ENCODE results near the gene ITGB2. TPM values are rescaled to one million over a fixed set of nuclear protein-coding genes. Genes with fewer than 3 reads are reported as not detected.

ITGB2 gene
- total RNA-seq, 2 donors from 2014 or later: 16.7 to 63.6 TPM

DNA sequence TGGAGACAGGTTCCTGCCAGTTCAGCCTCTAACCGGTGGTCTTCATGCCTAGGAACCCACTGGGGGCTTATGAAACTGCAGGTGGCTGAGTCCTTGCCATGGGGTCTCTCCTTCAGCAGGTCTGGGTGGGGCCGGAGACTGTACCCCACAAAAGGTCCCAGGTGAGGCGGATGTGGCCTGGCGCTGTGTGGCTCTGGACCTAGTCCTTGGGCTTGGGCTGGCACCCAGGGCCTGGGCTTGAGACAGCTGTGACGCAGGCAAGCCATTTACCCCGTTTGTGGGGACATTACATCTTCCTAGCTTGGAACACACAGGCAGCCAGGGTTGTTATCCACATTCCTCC, 13.2 kb upstream of the ITGB2 start:
- DNase-seq (ENCODE audit: low spot score): no peak
- Histone ChIP-seq H3K36me3 (no peaks in the 10 kb centered on the region), H3K4me1 (peaks cover 0 to 24% of the 10 kb centered on the region in 2 donors), H3K27ac (no peak overlapping the region), H3K27me3 (peaks cover 9 to 14% of the 10 kb centered on the region in 2 donors), H3K4me3 (no peak overlapping the region), H3K9me3 (no peaks in the 10 kb centered on the region)
- TF ChIP-seq, protein P1, sequence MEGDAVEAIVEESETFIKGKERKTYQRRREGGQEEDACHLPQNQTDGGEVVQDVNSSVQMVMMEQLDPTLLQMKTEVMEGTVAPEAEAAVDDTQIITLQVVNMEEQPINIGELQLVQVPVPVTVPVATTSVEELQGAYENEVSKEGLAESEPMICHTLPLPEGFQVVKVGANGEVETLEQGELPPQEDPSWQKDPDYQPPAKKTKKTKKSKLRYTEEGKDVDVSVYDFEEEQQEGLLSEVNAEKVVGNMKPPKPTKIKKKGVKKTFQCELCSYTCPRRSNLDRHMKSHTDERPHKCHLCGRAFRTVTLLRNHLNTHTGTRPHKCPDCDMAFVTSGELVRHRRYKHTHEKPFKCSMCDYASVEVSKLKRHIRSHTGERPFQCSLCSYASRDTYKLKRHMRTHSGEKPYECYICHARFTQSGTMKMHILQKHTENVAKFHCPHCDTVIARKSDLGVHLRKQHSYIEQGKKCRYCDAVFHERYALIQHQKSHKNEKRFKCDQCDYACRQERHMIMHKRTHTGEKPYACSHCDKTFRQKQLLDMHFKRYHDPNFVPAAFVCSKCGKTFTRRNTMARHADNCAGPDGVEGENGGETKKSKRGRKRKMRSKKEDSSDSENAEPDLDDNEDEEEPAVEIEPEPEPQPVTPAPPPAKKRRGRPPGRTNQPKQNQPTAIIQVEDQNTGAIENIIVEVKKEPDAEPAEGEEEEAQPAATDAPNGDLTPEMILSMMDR (IDR thresholded peaks at IDR 0.05): no peak

DNA sequence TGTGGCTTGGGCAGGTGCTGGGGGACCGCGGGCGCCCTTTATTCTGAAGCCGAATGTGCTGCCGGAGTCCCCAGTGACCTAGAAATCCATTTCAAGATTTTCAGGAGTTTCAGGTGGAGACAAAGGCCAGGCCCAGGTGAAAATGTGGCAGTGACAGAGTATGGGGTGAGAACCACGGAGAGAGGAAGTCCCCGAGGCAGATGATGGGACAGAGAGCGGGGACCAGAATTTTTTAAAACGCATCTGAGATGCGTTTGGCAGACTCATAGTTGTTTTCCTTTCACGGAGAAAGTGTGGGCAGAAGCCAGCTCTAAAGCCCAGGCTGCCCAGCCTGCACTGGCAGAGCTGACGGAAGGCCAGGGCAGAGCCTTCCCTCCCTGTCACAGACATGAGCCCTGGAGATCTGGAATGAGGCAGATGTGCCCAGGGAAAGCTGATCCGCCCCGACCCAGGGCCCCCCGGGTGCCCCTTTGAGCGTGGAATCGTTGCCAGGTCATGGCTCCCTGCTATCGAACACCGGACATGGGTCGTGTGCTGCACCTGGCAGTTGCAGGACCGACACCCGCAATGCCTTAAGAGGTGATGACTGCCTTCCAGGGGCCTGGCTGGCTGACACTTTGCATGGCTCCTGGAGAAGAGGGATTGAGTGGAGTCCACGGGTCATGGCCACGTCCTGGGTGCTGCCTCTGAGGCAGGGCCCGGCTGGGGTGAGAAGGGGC, 12.7 kb upstream of the ITGB2 start:
- TF ChIP-seq, protein P1 (IDR thresholded peaks at IDR 0.05): no peak
- H3K36me3 ChIP-seq: no peaks in the 10 kb centered on the region
- H3K9me3 ChIP-seq: no peaks in the 10 kb centered on the region
- peaks cover 0 to 23% of the 10 kb centered on the region in 2 donors for H3K4me1 ChIP-seq
- no peak overlapping the region for H3K4me3 ChIP-seq
- no peak overlapping the region for H3K27ac ChIP-seq
- H3K27me3 ChIP-seq: peaks cover 9 to 14% of the 10 kb centered on the region in 2 donors
- no peak for DNase-seq (ENCODE audit: low spot score)

DNA sequence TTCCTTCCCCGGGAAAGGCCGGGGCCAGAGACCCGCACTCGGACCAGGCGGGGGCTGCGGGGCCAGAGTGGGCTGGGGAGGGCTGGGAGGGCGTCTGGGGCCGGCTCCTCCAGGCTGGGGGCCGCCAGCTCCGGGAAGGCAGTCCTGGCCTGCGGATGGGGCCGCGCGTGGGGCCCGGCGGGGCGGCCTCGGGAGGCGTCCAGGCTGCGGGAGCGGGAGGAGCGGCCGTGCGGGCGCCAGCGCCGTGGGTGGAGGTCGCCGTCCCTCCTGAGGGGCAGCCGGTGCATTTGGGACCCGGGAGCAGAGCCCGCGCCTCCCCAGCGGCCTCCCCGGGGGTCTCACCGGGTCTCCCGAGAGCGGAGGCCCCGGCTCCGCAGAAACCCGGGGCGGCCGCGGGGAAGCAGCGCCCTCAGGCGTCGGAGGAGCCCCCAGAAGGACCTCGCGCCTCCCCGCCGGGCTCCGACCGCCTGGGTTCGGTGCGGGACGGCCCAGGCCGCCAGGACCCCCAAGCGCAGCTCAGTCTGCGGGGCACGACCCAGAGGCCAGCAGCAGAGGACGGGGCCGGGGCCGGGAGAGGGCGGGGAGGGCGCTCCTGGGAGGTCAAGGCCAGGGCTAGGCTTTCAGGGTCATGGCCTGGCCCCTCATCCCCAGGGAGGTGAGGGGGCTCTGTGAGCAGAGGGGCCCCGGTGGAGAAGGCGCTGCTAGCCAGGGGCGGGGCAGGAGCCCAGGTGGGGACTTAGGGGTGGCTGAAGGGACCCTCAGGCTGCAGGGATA, 11.9 kb upstream of the ITGB2 start:
- no peaks in the 10 kb centered on the region for H3K36me3 ChIP-seq
- peaks cover 0 to 29% of the 10 kb centered on the region in 2 donors for H3K4me1 ChIP-seq
- no peaks in the 10 kb centered on the region for H3K9me3 ChIP-seq
- no peak overlapping the region for H3K27ac ChIP-seq
- peaks cover 9 to 14% of the 10 kb centered on the region in 2 donors for H3K27me3 ChIP-seq
- TF ChIP-seq, protein P1 (IDR thresholded peaks at IDR 0.05): peak; percentile 41 to 79
- H3K4me3 ChIP-seq: peak overlapping the region; percentile 28 to 56
- DNase-seq (ENCODE audit: low spot score): no peak

DNA sequence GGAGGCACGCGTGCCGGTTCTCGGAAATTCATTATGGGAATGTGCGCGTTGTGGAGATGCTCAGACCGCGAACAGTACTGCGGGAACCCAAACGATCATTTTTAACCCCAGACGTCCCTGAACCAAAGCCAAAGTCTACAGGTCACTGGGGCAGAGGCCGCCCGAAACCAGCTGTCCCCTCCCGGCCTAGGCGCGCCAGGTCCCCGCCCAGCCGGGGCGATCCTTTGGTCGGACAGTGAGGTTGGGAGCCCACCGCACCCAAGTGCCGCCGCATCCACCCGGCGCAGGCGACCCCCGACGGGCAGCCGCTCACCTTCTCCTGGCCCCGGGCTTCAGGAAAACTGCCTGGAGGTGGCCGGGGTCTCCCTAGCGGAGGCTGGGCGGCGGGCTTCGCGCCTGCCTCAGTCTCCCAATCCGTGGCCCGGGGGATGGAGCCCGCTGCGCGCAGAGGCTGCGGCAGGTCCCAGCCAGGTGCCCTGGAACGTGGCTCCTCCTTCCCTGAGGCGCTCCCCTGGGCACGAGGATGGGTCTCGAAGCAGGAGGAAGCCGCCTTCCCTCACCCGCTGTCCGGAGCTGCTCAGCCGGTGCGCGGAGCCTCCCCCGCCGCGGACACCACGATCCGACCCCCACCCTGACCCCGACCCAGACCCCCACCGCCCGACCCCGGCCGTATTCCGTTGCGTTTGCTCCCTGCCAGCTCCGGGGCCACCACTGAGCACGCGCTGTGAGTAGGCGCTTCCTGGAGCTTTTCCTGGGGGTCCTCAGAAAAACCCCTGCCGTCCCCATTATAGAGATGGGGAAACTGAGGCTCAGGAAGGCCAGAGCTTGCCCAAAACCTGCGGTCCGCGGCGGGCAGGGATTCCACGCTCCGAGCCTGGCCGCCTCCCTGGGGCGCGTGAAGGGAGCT, 11.1 kb upstream of the ITGB2 start:
- H3K27me3 ChIP-seq: peaks cover 9 to 14% of the 10 kb centered on the region in 2 donors
- TF ChIP-seq, protein P1 (IDR thresholded peaks at IDR 0.05): no peak
- H3K4me3 ChIP-seq: peak overlapping the region; percentile 28 to 56
- H3K9me3 ChIP-seq: no peaks in the 10 kb centered on the region
- H3K27ac ChIP-seq: no peak overlapping the region
- peaks cover 0 to 31% of the 10 kb centered on the region in 2 donors for H3K4me1 ChIP-seq
- no peak for DNase-seq (ENCODE audit: low spot score)
- no peaks in the 10 kb centered on the region for H3K36me3 ChIP-seq

DNA sequence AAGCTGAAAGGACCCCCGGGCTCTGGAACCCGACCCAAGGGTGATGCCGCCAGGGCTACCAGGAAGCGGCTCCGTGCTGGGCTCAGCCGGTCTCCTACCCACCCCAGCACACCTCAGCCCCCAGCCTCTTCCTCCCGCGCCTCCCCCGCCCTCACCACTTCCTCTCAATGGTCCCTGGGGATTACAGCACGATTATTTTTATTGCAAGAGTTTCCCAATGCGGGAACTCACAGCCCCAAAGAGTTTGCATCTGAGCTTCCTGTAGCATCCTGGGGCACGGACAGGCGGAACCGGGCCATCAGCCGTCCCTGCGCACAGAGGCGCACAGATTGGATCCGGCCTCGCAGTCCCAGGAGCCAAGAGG, 10.4 kb upstream of the ITGB2 start:
- Histone ChIP-seq H3K4me3 (peak overlapping the region in 1 of 2 donors; percentile 56), H3K9me3 (no peaks in the 10 kb centered on the region), H3K36me3 (no peaks in the 10 kb centered on the region), H3K27me3 (peaks cover 9 to 14% of the 10 kb centered on the region in 2 donors), H3K4me1 (peaks cover 0 to 31% of the 10 kb centered on the region in 2 donors), H3K27ac (no peak overlapping the region)
- no peak for DNase-seq (ENCODE audit: low spot score)
- TF ChIP-seq, protein P1 (IDR thresholded peaks at IDR 0.05): no peak
